Karpas-422 (cell line): ENCODE measurements around the gene UBE2U. TPM values are rescaled to one million over a fixed set of nuclear protein-coding genes. Genes with fewer than 3 reads are reported as not detected.

ENCODE experiments used
- DNase-seq: peaks from one replicate; pipeline ENCODE4 v3.0.0-alpha.2; 2015
- H2AFZ ChIP-seq: fragments of 200-600 bp; sonication (generic); 2 replicates; pipeline ENCODE4 v1.6.1; 2014; ENCODE audit warnings: antibody characterized with exemption, low read length, mixed read lengths
- H3K27ac ChIP-seq: fragments of 200-600 bp; sonication (generic); 2 replicates; pipeline ENCODE4 v1.5.1; 2014; ENCODE audit warnings: mild to moderate bottlenecking, low read length, moderate library complexity
- H3K27me3 ChIP-seq: fragments of 200-600 bp; sonication (generic); 2 replicates; pipeline ENCODE4 v1.6.1; 2014; ENCODE audit warnings: low read length, mixed read lengths
- H3K36me3 ChIP-seq: fragments of 200-600 bp; sonication (generic); 2 replicates; pipeline ENCODE4 v1.6.1; 2014; ENCODE audit warnings: low read length, mixed read lengths; ENCODE audit not compliant: insufficient read depth
- H3K4me1 ChIP-seq: fragments of 200-600 bp; sonication (generic); 2 replicates; pipeline ENCODE4 v1.6.1; 2014; ENCODE audit warnings: mild to moderate bottlenecking, low read length, mixed read lengths
- H3K4me2 ChIP-seq: fragments of 200-600 bp; sonication (generic); 2 replicates; pipeline ENCODE4 v1.6.1; 2014; ENCODE audit warnings: low read length, low read depth, mild to moderate bottlenecking; ENCODE audit not compliant: poor library complexity, severe bottlenecking
- H3K4me3 ChIP-seq: fragments of 200-600 bp; sonication (generic); 2 replicates; pipeline ENCODE4 v1.5.1; 2014; ENCODE audit warnings: mild to moderate bottlenecking, antibody characterized with exemption, low read length, mixed read lengths
- H3K79me2 ChIP-seq: fragments of 200-600 bp; sonication (generic); 2 replicates; pipeline ENCODE4 v1.6.1; 2014; ENCODE audit warnings: mild to moderate bottlenecking, low read length, mixed read lengths
- H3K9ac ChIP-seq: fragments of 200-600 bp; sonication (generic); 2 replicates; pipeline ENCODE4 v1.6.0; 2014; ENCODE audit warnings: low read length
- H3K9me2 ChIP-seq: fragments of 200-600 bp; sonication (generic), shearing (Covaris generic); replicated peaks from 2 replicates; pipeline ENCODE4 v1.6.0; 2014; ENCODE audit warnings: mild to moderate bottlenecking, low read length, moderate library complexity; ENCODE audit not compliant: insufficient read depth
- H3K9me3 ChIP-seq: fragments of 300-700, 200-600 bp; sonication (generic); 2 replicates; pipeline ENCODE4 v1.6.1; 2014; ENCODE audit warnings: low read length, mixed read lengths
- H4K20me1 ChIP-seq: fragments of 200-600 bp; sonication (generic); 2 replicates; pipeline ENCODE4 v1.6.1; 2014; ENCODE audit warnings: mild to moderate bottlenecking, antibody characterized with exemption, low read length, low read depth; ENCODE audit not compliant: insufficient read depth
- total RNA-seq: library from RNA; depleted of rRNA; stranded (reverse); fragments of >200 nt; shearing (Covaris generic); gene quantifications from 2 replicates; pipeline ENCODE4 v1.2.3, GENCODE V29; 2014; ENCODE audit warnings: low replicate concordance

Gene UBE2U
- total RNA-seq, 1 experiment from 2014 or later: not detected

GRCh38 chr1:64266991-64267390 is 63.6 kb downstream of the UBE2U start:
- Histone ChIP-seq H3K9me3 (no peaks in the 10 kb centered on the region), H3K27me3 (no peaks in the 10 kb centered on the region), H4K20me1 (no peaks in the 10 kb centered on the region), H3K36me3 (no peaks in the 10 kb centered on the region), H3K9ac (no peak overlapping the region), H3K27ac (no peak overlapping the region), H3K4me3 (no peak overlapping the region), H3K4me2 (no peak overlapping the region), H3K4me1 (no peaks in the 10 kb centered on the region), H3K9me2 (no peaks in the 10 kb centered on the region), H2AFZ (no peak overlapping the region), H3K79me2 (no peaks in the 10 kb centered on the region)
- DNase-seq: no peak

- Histone ChIP-seq H3K9me3 (no peaks in the 10 kb centered on the region), H3K4me2 (no peak overlapping the region), H3K79me2 (no peaks in the 10 kb centered on the region), H3K9ac (no peak overlapping the region), H2AFZ (no peak overlapping the region), H3K36me3 (no peaks in the 10 kb centered on the region), H4K20me1 (no peaks in the 10 kb centered on the region), H3K27me3 (no peaks in the 10 kb centered on the region), H3K27ac (no peak overlapping the region), H3K9me2 (no peaks in the 10 kb centered on the region), H3K4me3 (no peak overlapping the region), H3K4me1 (no peaks in the 10 kb centered on the region)
- DNase-seq: peak; percentile 88
Measured at GRCh38 chr1:64268653-64269557, 65.5 kb downstream of the UBE2U start.

- H2AFZ ChIP-seq: no peak overlapping the region
- H3K79me2 ChIP-seq: no peaks in the 10 kb centered on the region
- no peaks in the 10 kb centered on the region for H3K9me2 ChIP-seq
- no peaks in the 10 kb centered on the region for H4K20me1 ChIP-seq
- no peak overlapping the region for H3K4me2 ChIP-seq
- H3K36me3 ChIP-seq: no peaks in the 10 kb centered on the region
- H3K27me3 ChIP-seq: no peaks in the 10 kb centered on the region
- H3K9ac ChIP-seq: no peak overlapping the region
- H3K4me3 ChIP-seq: no peak overlapping the region
- H3K9me3 ChIP-seq: no peaks in the 10 kb centered on the region
- no peak for DNase-seq
- no peak overlapping the region for H3K27ac ChIP-seq
- no peaks in the 10 kb centered on the region for H3K4me1 ChIP-seq
Measured at GRCh38 chr1:64269558-64269884, 66.1 kb downstream of the UBE2U start.

- Histone ChIP-seq H3K4me1 (no peaks in the 10 kb centered on the region), H3K9me2 (no peaks in the 10 kb centered on the region), H3K27me3 (no peaks in the 10 kb centered on the region), H3K4me2 (no peak overlapping the region), H3K79me2 (no peaks in the 10 kb centered on the region), H3K36me3 (no peaks in the 10 kb centered on the region), H2AFZ (no peak overlapping the region), H3K4me3 (no peak overlapping the region), H3K9ac (no peak overlapping the region), H3K9me3 (no peaks in the 10 kb centered on the region), H4K20me1 (no peaks in the 10 kb centered on the region), H3K27ac (no peak overlapping the region)
- no peak for DNase-seq
Measured at GRCh38 chr1:64280001-64280400, 76.6 kb downstream of the UBE2U start.

- Histone ChIP-seq H3K27ac (no peak overlapping the region), H3K4me3 (no peak overlapping the region), H3K36me3 (no peaks in the 10 kb centered on the region), H3K79me2 (no peaks in the 10 kb centered on the region), H3K9me3 (no peaks in the 10 kb centered on the region), H3K9ac (no peak overlapping the region), H2AFZ (no peak overlapping the region), H3K4me2 (no peak overlapping the region), H3K4me1 (no peaks in the 10 kb centered on the region), H3K27me3 (no peaks in the 10 kb centered on the region), H3K9me2 (no peaks in the 10 kb centered on the region), H4K20me1 (no peaks in the 10 kb centered on the region)
- DNase-seq: no peak
Measured at GRCh38 chr1:64282351-64282750, 78.9 kb downstream of the UBE2U start.

GRCh38 chr1:64287071-64287470 is 83.6 kb downstream of the UBE2U start:
- Histone ChIP-seq H3K4me2 (no peak overlapping the region), H3K9me2 (no peaks in the 10 kb centered on the region), H2AFZ (no peak overlapping the region), H3K9me3 (no peaks in the 10 kb centered on the region), H3K79me2 (no peaks in the 10 kb centered on the region), H3K27me3 (no peaks in the 10 kb centered on the region), H3K4me3 (no peak overlapping the region), H3K27ac (no peak overlapping the region), H3K4me1 (no peaks in the 10 kb centered on the region), H3K36me3 (no peaks in the 10 kb centered on the region), H3K9ac (no peak overlapping the region), H4K20me1 (no peaks in the 10 kb centered on the region)
- DNase-seq: no peak

GRCh38 chr1:64290420-64290819 is 87.0 kb downstream of the UBE2U start:
- H2AFZ ChIP-seq: no peak overlapping the region
- H3K4me1 ChIP-seq: no peaks in the 10 kb centered on the region
- H3K4me2 ChIP-seq: no peak overlapping the region
- H3K9me2 ChIP-seq: no peaks in the 10 kb centered on the region
- no peak overlapping the region for H3K4me3 ChIP-seq
- no peak overlapping the region for H3K27ac ChIP-seq
- no peak overlapping the region for H3K9ac ChIP-seq
- DNase-seq: no peak
- no peaks in the 10 kb centered on the region for H3K79me2 ChIP-seq
- no peaks in the 10 kb centered on the region for H3K36me3 ChIP-seq
- H4K20me1 ChIP-seq: no peaks in the 10 kb centered on the region
- no peaks in the 10 kb centered on the region for H3K9me3 ChIP-seq
- H3K27me3 ChIP-seq: no peaks in the 10 kb centered on the region

- Histone ChIP-seq H3K9ac (no peak overlapping the region), H2AFZ (no peak overlapping the region), H3K4me1 (no peaks in the 10 kb centered on the region), H3K9me3 (no peaks in the 10 kb centered on the region), H3K4me3 (no peak overlapping the region), H4K20me1 (no peaks in the 10 kb centered on the region), H3K79me2 (no peaks in the 10 kb centered on the region), H3K4me2 (no peak overlapping the region), H3K27ac (no peak overlapping the region), H3K9me2 (no peaks in the 10 kb centered on the region), H3K36me3 (no peaks in the 10 kb centered on the region), H3K27me3 (no peaks in the 10 kb centered on the region)
- DNase-seq: no peak
Measured at GRCh38 chr1:64291931-64292330, 88.5 kb downstream of the UBE2U start.
